Colonic mucosa (tissue), 4 donors: Measurements from ENCODE around the gene PTPRM. TPM values are rescaled to one million over a fixed set of nuclear protein-coding genes. Genes with fewer than 3 reads are reported as not detected.

Experiments used
- DNase-seq: peaks from one replicate; pipeline ENCODE4 v3.0.0-alpha.2; 2020
- H3K27ac ChIP-seq: fragments of 200-600 bp; one replicate; pipeline ENCODE4 v1.8.0; 2021
- H3K27me3 ChIP-seq: fragments of 200-600 bp; one replicate; pipeline ENCODE4 v1.8.0; 2021
- H3K36me3 ChIP-seq: fragments of 200-600 bp; one replicate; pipeline ENCODE4 v1.8.0; 2021
- H3K4me1 ChIP-seq: fragments of 200-600 bp; one replicate; pipeline ENCODE4 v1.8.0; 2021; ENCODE audit warnings: mild to moderate bottlenecking
- H3K4me3 ChIP-seq: fragments of 200-600 bp; one replicate; pipeline ENCODE4 v1.8.0; 2021
- H3K9ac ChIP-seq, 2 donors: one replicate each; pipeline ENCODE4 v1.7.0; 2013; ENCODE audit warnings: control low read depth in 2 of 2, low read depth in 2 of 2, low read length in 2 of 2
- H3K9me3 ChIP-seq: fragments of 200-600 bp; one replicate; pipeline ENCODE4 v1.8.0; 2021
- intact Hi-C: fragments of 100-400 bp; cut with DNase I; formaldehyde crosslinking; loops from one replicate; pipeline ENCODE4 v1.14.1; 2022
- total RNA-seq, 2 donors: library from RNA; stranded (reverse); fragmentation: NEBNext Ultra II Directional in 1 of 2; extraction: Animal tissue kit (Norgen Biotek cat#: 25700) in 1 of 2; gene quantifications; one replicate each; pipeline ENCODE4 v1.2.1, GENCODE V29; 2021
- TF ChIP-seq, protein P1 (sequence below): fragments of 200-600 bp; IDR thresholded peaks from one replicate; pipeline ENCODE4 v1.8.0; 2022; ENCODE audit warnings: antibody characterized with exemption, mild to moderate bottlenecking
- donor health status: healthy.
- donor health status: DM: no; HTN: no; CAD: no.
- donor health status: DM: no; HTN: no; CAD: no.

PTPRM gene
- total RNA-seq, 2 donors from 2014 or later: 8.1 to 13.9 TPM

GRCh38 chr18:7815787-7816186 lies 248.7 kb downstream of the PTPRM start:
- no peak overlapping the region for H3K27ac ChIP-seq
- no peak overlapping the region for H3K4me3 ChIP-seq
- no peak for DNase-seq
- H3K36me3 ChIP-seq: no peaks in the 10 kb centered on the region
- no peaks in the 10 kb centered on the region for H3K27me3 ChIP-seq
- no peaks in the 10 kb centered on the region for H3K4me1 ChIP-seq
- intact Hi-C loops: no loop called here
- no peaks in the 10 kb centered on the region for H3K9me3 ChIP-seq
- no peak overlapping the region for H3K9ac ChIP-seq
- TF ChIP-seq, protein P1, sequence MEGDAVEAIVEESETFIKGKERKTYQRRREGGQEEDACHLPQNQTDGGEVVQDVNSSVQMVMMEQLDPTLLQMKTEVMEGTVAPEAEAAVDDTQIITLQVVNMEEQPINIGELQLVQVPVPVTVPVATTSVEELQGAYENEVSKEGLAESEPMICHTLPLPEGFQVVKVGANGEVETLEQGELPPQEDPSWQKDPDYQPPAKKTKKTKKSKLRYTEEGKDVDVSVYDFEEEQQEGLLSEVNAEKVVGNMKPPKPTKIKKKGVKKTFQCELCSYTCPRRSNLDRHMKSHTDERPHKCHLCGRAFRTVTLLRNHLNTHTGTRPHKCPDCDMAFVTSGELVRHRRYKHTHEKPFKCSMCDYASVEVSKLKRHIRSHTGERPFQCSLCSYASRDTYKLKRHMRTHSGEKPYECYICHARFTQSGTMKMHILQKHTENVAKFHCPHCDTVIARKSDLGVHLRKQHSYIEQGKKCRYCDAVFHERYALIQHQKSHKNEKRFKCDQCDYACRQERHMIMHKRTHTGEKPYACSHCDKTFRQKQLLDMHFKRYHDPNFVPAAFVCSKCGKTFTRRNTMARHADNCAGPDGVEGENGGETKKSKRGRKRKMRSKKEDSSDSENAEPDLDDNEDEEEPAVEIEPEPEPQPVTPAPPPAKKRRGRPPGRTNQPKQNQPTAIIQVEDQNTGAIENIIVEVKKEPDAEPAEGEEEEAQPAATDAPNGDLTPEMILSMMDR: no peak

- H3K4me1 ChIP-seq: no peaks in the 10 kb centered on the region
- no peak overlapping the region for H3K27ac ChIP-seq
- TF ChIP-seq, protein P1: no peak
- H3K9ac ChIP-seq: no peak overlapping the region
- DNase-seq: no peak
- H3K36me3 ChIP-seq: no peaks in the 10 kb centered on the region
- intact Hi-C loops: no loop called here
- H3K27me3 ChIP-seq: no peaks in the 10 kb centered on the region
- H3K9me3 ChIP-seq: no peaks in the 10 kb centered on the region
- H3K4me3 ChIP-seq: no peak overlapping the region
Measured at GRCh38 chr18:7817575-7818230, 250.6 kb downstream of the PTPRM start.

GRCh38 chr18:7821784-7822183 lies 254.7 kb downstream of the PTPRM start:
- TF ChIP-seq, protein P1: no peak
- no peak overlapping the region for H3K4me3 ChIP-seq
- no peaks in the 10 kb centered on the region for H3K4me1 ChIP-seq
- intact Hi-C loops: no loop called here
- H3K9ac ChIP-seq: no peak overlapping the region
- DNase-seq: no peak
- H3K27ac ChIP-seq: no peak overlapping the region
- H3K27me3 ChIP-seq: no peaks in the 10 kb centered on the region
- no peaks in the 10 kb centered on the region for H3K36me3 ChIP-seq
- no peaks in the 10 kb centered on the region for H3K9me3 ChIP-seq

DNA sequence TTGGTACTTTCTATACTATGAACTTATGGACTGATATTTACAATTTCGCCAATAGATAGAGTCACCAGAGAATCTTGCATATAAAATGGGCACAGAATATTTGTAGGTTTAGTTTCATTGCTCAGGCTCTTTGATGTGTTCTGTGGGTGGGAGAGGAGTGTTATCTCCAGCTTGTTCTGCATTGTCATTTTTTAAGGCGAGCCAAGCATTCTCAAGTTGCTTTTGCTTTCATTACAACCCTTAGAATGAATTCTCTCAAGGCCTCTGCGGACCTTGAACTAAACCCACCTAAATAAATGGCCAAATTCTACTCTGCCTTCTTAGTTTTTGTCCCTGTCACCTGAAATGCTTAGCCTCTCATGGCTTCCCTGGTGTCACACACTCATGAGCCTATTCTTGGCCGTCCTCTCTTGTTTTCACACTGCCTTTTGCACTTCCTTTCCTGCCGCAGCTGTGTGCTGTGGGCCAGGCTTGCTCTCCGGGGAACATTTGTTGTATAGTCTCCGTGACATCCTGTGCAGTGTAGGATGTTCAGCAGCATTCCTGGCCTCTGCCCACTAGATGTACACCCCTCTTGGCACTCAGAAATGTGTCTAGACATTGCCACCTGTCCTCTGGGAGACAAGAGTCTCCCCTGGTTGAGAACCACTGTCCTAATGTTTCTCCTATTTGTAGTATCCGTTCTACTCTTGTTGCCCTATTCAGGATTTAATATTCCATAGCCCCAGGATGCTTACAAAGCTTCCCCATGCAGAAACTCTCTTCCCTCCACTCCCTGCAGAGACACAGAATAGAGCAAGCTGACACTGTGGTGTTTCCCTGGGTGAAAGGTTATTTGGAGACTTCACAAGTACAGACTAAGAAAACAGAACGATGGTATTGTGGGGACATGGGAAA lies 255.6 kb downstream of the PTPRM start:
- DNase-seq: no peak
- intact Hi-C loops: no loop called here

GRCh38 chr18:7824970-7825369 lies 257.9 kb downstream of the PTPRM start:
- TF ChIP-seq, protein P1: no peak
- Histone ChIP-seq H3K4me3 (no peak overlapping the region), H3K36me3 (no peaks in the 10 kb centered on the region), H3K9ac (no peak overlapping the region), H3K4me1 (no peaks in the 10 kb centered on the region), H3K27ac (no peak overlapping the region), H3K9me3 (no peaks in the 10 kb centered on the region), H3K27me3 (no peaks in the 10 kb centered on the region)
- intact Hi-C loops: no loop called here
- DNase-seq: no peak

More for the DNA sequence above, 255.6 kb downstream of the PTPRM start:
- Histone ChIP-seq H3K36me3 (no peaks in the 10 kb centered on the region), H3K27me3 (no peaks in the 10 kb centered on the region), H3K4me3 (no peak overlapping the region), H3K4me1 (no peaks in the 10 kb centered on the region), H3K27ac (no peak overlapping the region), H3K9ac (no peak overlapping the region), H3K9me3 (no peaks in the 10 kb centered on the region)
- TF ChIP-seq, protein P1: no peak
